Panc1 (cell line): Measurements from ENCODE around the gene ATP11A. TPM values are rescaled to one million over a fixed set of nuclear protein-coding genes. Genes with fewer than 3 reads are reported as not detected.

Source experiments
- ATAC-seq: fragments of 200-7000 bp; cut with Tn5 transposase; 2 replicates; pipeline ENCODE4 v1.9.1; 2020; ENCODE audit warnings: mild to moderate bottlenecking, moderate library complexity
- BruUV-seq: library from RNA; stranded (reverse); fragments of 400-500 nt; replicated peaks from 2 replicates; lab custom pipeline; 2021; lab: Mats Ljungman, UMichigan
- CTCF ChIA-PET: fragments of 300-600 bp; sonication (Branson Sonifier 250); formaldehyde crosslinking; loops from one replicate; lab custom pipeline; 2022; ENCODE audit warnings: antibody characterized with exemption; lab: Charles Lee
- POLR2A ChIA-PET: fragments of 300-600 bp; sonication (Branson Sonifier 250); formaldehyde crosslinking; loops from one replicate; lab custom pipeline; 2022; ENCODE audit warnings: antibody characterized with exemption; lab: Charles Lee
- DNase-seq: peaks from one replicate; pipeline ENCODE4 v3.0.0-alpha.2; 2010; ENCODE audit warnings: low read depth, low spot score
- H3K27ac ChIP-seq: 2 replicates; pipeline ENCODE4 v1.5.1; 2011; ENCODE audit warnings: mild to moderate bottlenecking, low read length, inconsistent platforms
- H3K27me3 ChIP-seq: fragments of 200-500 bp; sonication (Bioruptor generic); 2 replicates; pipeline ENCODE4 v1.6.0; 2014; ENCODE audit warnings: low read length, inconsistent platforms; ENCODE audit not compliant: control insufficient read depth, insufficient read depth
- H3K36me3 ChIP-seq: fragments of 200-500 bp; sonication (Bioruptor generic); 2 replicates; pipeline ENCODE4 v1.5.1; 2014; ENCODE audit warnings: inconsistent platforms, mild to moderate bottlenecking, low read length, moderate library complexity; ENCODE audit not compliant: control insufficient read depth, insufficient read depth
- H3K4me1 ChIP-seq: 2 replicates; pipeline ENCODE4 v1.5.1; 2011; ENCODE audit warnings: inconsistent platforms, mild to moderate bottlenecking, low read length, moderate library complexity; ENCODE audit not compliant: control insufficient read depth, insufficient read depth
- H3K4me3 ChIP-seq, 2 experiments: 2 replicates each; pipeline ENCODE4 v1.5.1; 2011 to 2012; ENCODE audit warnings: low read depth in 2 of 2, low read length in 2 of 2, mild to moderate bottlenecking in 2 of 2, inconsistent platforms in 1 of 2, moderate library complexity in 1 of 2
- H3K9me3 ChIP-seq: fragments of 200-500 bp; sonication (Bioruptor generic); 2 replicates; pipeline ENCODE4 v1.5.1; 2014; ENCODE audit warnings: low read depth, mild to moderate bottlenecking, inconsistent platforms, low read length, moderate library complexity; ENCODE audit not compliant: control insufficient read depth, insufficient read depth
- POLR2AphosphoS5 ChIP-seq: IDR thresholded peaks from 2 replicates; pipeline ENCODE4 v1.6.1; 2012; ENCODE audit warnings: mild to moderate bottlenecking, low read depth, low read length, moderate library complexity
- SIN3A ChIP-seq: IDR thresholded peaks from 2 replicates; pipeline ENCODE4 v1.6.1; 2012; ENCODE audit warnings: low read depth, mild to moderate bottlenecking, low read length, moderate library complexity, borderline replicate concordance; ENCODE audit not compliant: insufficient read depth
- TCF7L2 ChIP-seq: IDR thresholded peaks from 2 replicates; pipeline ENCODE4 v1.6.1; 2011; ENCODE audit warnings: mild to moderate bottlenecking, low read depth, low read length, inconsistent platforms
- in situ Hi-C: cut with HindIII; loops from 2 replicates; pipeline ENCODE4 v1.10.0; 2016; ENCODE audit warnings: low sequenced_read_pairs, low pct_unique_long_range_greater_than_20kb
- intact Hi-C: fragments of 100-400 bp; cut with micrococcal nuclease; formaldehyde crosslinking; loops from one replicate; pipeline ENCODE4 v1.10.0; 2022; ENCODE audit not compliant: unreplicated experiment
- total RNA-seq: library from RNA; stranded (reverse); gene quantifications from one replicate; pipeline ENCODE4 v1.2.1, GENCODE V29; 2021; ENCODE audit not compliant: unreplicated experiment
- TF ChIP-seq, protein P1 (sequence below), 2 experiments: IDR thresholded peaks; 2 replicates each; pipeline ENCODE4 v1.6.1; 2011 to 2012; ENCODE audit warnings: low read depth in 2 of 2, control low read depth in 1 of 2, low read length in 1 of 2, mild to moderate bottlenecking in 1 of 2, moderate library complexity in 1 of 2; ENCODE audit not compliant: insufficient read depth in 1 of 2
- TF ChIP-seq, protein P2 (sequence below): fragments of 450-650 bp; IDR thresholded peaks from 2 replicates; pipeline ENCODE4 v1.5.1; 2017; ENCODE audit warnings: mild to moderate bottlenecking

ATP11A gene
- total RNA-seq, 1 experiment from 2014 or later, result 85.8 TPM

DNA sequence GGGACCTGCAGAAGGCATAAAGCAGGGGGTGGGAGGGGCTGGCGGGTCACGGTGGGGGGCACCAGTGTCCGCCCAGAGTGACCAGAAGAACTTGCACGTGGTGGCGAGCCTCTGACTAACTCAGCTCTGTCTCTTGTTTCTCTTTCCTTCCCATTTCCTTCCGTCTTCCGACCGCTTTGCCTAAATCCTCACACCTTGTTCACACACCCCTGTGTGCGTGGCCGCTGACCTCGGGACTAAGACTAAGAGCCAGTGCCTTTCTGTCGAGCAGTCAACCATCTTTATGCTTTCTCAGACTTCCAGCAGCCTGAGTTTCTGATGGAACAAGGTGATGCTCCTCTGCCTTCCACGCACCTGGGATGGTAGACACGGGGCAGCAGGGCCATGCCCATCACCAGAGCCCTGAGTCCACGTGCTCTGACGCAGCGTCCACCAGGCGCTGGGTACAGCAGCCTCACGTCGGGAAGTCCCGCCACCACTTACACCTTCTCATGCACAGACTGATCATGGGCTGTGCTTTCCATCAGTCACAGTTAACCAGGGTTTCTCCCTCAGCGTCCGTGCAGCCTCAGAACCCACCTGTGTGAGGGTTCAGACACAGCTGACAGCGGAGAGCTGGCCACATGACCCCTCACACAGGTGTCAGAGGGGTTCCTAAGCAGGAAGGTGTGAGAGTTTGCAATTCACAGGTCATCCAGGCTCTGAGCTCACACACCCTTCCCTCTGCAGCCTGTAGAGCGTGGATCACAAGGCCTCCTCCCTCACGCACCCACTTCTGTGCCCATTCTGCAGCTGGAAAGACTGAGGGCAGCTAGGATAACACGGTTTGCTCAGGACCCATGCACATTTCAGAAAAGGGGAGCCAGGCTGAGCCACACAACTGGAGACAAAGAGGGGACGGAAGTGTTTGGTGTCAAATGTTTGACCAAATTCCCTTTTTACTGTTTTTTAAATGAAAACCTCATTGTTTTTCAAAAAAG is 188.4 kb downstream of the ATP11A start:
- Histone ChIP-seq H3K9me3 (no peaks in the 10 kb centered on the region), H3K27ac (no peak overlapping the region), H3K36me3 (no peaks in the 10 kb centered on the region), H3K27me3 (no peaks in the 10 kb centered on the region), H3K4me1 (no peaks in the 10 kb centered on the region), H3K4me3 (no peak overlapping the region)
- in situ Hi-C loops, result no loop called here
- TF ChIP-seq, protein P1, sequence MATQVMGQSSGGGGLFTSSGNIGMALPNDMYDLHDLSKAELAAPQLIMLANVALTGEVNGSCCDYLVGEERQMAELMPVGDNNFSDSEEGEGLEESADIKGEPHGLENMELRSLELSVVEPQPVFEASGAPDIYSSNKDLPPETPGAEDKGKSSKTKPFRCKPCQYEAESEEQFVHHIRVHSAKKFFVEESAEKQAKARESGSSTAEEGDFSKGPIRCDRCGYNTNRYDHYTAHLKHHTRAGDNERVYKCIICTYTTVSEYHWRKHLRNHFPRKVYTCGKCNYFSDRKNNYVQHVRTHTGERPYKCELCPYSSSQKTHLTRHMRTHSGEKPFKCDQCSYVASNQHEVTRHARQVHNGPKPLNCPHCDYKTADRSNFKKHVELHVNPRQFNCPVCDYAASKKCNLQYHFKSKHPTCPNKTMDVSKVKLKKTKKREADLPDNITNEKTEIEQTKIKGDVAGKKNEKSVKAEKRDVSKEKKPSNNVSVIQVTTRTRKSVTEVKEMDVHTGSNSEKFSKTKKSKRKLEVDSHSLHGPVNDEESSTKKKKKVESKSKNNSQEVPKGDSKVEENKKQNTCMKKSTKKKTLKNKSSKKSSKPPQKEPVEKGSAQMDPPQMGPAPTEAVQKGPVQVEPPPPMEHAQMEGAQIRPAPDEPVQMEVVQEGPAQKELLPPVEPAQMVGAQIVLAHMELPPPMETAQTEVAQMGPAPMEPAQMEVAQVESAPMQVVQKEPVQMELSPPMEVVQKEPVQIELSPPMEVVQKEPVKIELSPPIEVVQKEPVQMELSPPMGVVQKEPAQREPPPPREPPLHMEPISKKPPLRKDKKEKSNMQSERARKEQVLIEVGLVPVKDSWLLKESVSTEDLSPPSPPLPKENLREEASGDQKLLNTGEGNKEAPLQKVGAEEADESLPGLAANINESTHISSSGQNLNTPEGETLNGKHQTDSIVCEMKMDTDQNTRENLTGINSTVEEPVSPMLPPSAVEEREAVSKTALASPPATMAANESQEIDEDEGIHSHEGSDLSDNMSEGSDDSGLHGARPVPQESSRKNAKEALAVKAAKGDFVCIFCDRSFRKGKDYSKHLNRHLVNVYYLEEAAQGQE (IDR thresholded peaks at IDR 0.05; ENCODE audit: insufficient read depth in 1 of 2, low read depth in 2 of 2, low read length in 1 of 2), result no peak
- TF ChIP-seq POLR2AphosphoS5, result no peak
- no peak for TF ChIP-seq TCF7L2
- TF ChIP-seq, protein P2, sequence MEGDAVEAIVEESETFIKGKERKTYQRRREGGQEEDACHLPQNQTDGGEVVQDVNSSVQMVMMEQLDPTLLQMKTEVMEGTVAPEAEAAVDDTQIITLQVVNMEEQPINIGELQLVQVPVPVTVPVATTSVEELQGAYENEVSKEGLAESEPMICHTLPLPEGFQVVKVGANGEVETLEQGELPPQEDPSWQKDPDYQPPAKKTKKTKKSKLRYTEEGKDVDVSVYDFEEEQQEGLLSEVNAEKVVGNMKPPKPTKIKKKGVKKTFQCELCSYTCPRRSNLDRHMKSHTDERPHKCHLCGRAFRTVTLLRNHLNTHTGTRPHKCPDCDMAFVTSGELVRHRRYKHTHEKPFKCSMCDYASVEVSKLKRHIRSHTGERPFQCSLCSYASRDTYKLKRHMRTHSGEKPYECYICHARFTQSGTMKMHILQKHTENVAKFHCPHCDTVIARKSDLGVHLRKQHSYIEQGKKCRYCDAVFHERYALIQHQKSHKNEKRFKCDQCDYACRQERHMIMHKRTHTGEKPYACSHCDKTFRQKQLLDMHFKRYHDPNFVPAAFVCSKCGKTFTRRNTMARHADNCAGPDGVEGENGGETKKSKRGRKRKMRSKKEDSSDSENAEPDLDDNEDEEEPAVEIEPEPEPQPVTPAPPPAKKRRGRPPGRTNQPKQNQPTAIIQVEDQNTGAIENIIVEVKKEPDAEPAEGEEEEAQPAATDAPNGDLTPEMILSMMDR, result no peak
- no peak for TF ChIP-seq SIN3A
- ChIA-PET POLR2A (no interaction called here), CTCF (no interaction called here)
- intact Hi-C loops, result loop anchor here (10.0 kb wide), 1 partner anchor 233 kb away; no protein-coding TSS in a partner anchor
- DNase-seq (no peak), ATAC-seq (no peak)
- BruUV-seq, result no TSS peak

DNA sequence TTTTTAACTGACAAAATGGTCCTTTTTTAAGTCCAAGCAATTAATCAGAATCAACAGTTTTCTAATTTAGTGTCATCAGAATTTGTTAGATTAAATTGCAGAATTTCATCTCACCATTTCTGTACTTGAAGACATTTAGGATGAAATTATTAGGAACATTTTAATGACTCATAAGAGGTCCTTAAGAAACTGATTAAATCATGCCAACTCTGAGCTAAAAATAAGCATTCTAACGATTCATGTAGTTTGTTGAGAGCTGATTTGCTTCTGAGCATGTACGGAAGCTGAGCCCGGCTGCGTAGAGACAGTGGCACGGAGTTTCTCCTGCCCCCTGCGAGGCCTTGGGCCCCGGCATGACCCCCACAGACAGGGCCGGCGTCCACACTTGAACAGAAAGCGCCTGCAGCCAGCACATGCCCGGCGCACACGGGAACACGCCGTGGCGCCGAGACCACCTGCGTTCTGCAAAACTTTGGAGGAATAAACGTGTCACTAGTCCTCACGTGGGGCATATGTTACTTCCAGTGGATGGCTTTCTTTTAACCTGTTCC is 189.5 kb downstream of the ATP11A start:
- Histone ChIP-seq H3K4me1 (no peaks in the 10 kb centered on the region), H3K36me3 (no peaks in the 10 kb centered on the region), H3K27ac (no peak overlapping the region), H3K4me3 (no peak overlapping the region), H3K9me3 (no peaks in the 10 kb centered on the region), H3K27me3 (no peaks in the 10 kb centered on the region)
- ATAC-seq (no peak), DNase-seq (no peak)
- POLR2A ChIA-PET, result no interaction called here
- intact Hi-C loops (loop anchor here (10.0 kb wide), 1 partner anchor 235 kb away; no protein-coding TSS in a partner anchor), in situ Hi-C loops (no loop called here)
- CTCF ChIA-PET, result no interaction called here
- BruUV-seq, result TSS peak; percentile 26
- TF ChIP-seq POLR2AphosphoS5 (no peak), SIN3A (no peak), TCF7L2 (no peak)
- TF ChIP-seq, protein P1 (IDR thresholded peaks at IDR 0.05; ENCODE audit: insufficient read depth in 1 of 2, low read depth in 2 of 2, low read length in 1 of 2), result no peak
- TF ChIP-seq, protein P2, result no peak
